Effector memory CD4-positive, alpha-beta T cell (primary cell): ENCODE results near the gene SCAMP2.

Source experiments
- DNase-seq, 3 donors: peaks; one replicate each; pipeline ENCODE4 v3.0.0-alpha.2; 2020
- H3K27ac ChIP-seq: 2 replicates; pipeline ENCODE4 v1.7.0; 2013; ENCODE audit warnings: mild to moderate bottlenecking, low read length, moderate library complexity; ENCODE audit not compliant: insufficient read depth, poor library complexity, severe bottlenecking
- H3K27me3 ChIP-seq: replicated peaks from 2 replicates; pipeline ENCODE4 v1.7.0; 2013; ENCODE audit warnings: mild to moderate bottlenecking, low read length; ENCODE audit not compliant: insufficient read depth, control insufficient read depth, poor library complexity, severe bottlenecking
- H3K36me3 ChIP-seq: 2 replicates; pipeline ENCODE4 v1.7.0; 2013; ENCODE audit warnings: mild to moderate bottlenecking, low read length, moderate library complexity; ENCODE audit not compliant: control insufficient read depth, insufficient read depth
- H3K4me1 ChIP-seq: 2 replicates; pipeline ENCODE4 v1.7.0; 2013; ENCODE audit warnings: low read length, mild to moderate bottlenecking; ENCODE audit not compliant: control insufficient read depth, insufficient read depth, poor library complexity, severe bottlenecking
- H3K4me3 ChIP-seq: 2 replicates; pipeline ENCODE4 v1.7.0; 2013; ENCODE audit warnings: low read length, low read depth, mild to moderate bottlenecking; ENCODE audit not compliant: insufficient read depth, poor library complexity, severe bottlenecking
- H3K9me3 ChIP-seq: 2 replicates; pipeline ENCODE4 v1.7.0; 2013; ENCODE audit warnings: mild to moderate bottlenecking, low read length, moderate library complexity; ENCODE audit not compliant: control insufficient read depth

The SCAMP2 gene

GRCh38 chr15:74799856-74800558 is 73.2 kb downstream of the SCAMP2 start:
- Histone ChIP-seq H3K27ac (peak overlapping the region; percentile 90), H3K4me3 (no peak overlapping the region), H3K36me3 (peaks cover 68% of the 10 kb centered on the region), H3K27me3 (no peaks in the 10 kb centered on the region), H3K9me3 (no peaks in the 10 kb centered on the region), H3K4me1 (peaks cover 50% of the 10 kb centered on the region)
- peak; percentile 79 to 85 (median 84) for DNase-seq

- DNase-seq, result no peak
- Histone ChIP-seq H3K36me3 (peaks cover 70% of the 10 kb centered on the region), H3K4me3 (no peak overlapping the region), H3K9me3 (no peaks in the 10 kb centered on the region), H3K27ac (peak overlapping the region; percentile 90), H3K27me3 (no peaks in the 10 kb centered on the region), H3K4me1 (peaks cover 56% of the 10 kb centered on the region)
These were observed 73.8 kb downstream of the SCAMP2 start for GRCh38 chr15:74799255-74799855.

GRCh38 chr15:74798388-74799254 is 74.5 kb downstream of the SCAMP2 start:
- Histone ChIP-seq H3K4me1 (peaks cover 62% of the 10 kb centered on the region), H3K27ac (peak overlapping the region; percentile 90), H3K27me3 (no peaks in the 10 kb centered on the region), H3K36me3 (peaks cover 62% of the 10 kb centered on the region), H3K9me3 (no peaks in the 10 kb centered on the region), H3K4me3 (no peak overlapping the region)
- no peak for DNase-seq

GRCh38 chr15:74795966-74796625 is 77.1 kb downstream of the SCAMP2 start:
- Histone ChIP-seq H3K4me1 (peaks cover 88% of the 10 kb centered on the region), H3K27ac (peak overlapping the region; percentile 90), H3K4me3 (no peak overlapping the region), H3K9me3 (no peaks in the 10 kb centered on the region), H3K27me3 (no peaks in the 10 kb centered on the region), H3K36me3 (peaks cover 37% of the 10 kb centered on the region)
- DNase-seq, result peak in 1 of 3 donors; percentile 43

GRCh38 chr15:74794970-74795349 is 78.2 kb downstream of the SCAMP2 start:
- DNase-seq, result no peak
- Histone ChIP-seq H3K9me3 (no peaks in the 10 kb centered on the region), H3K4me3 (no peak overlapping the region), H3K36me3 (peaks cover 26% of the 10 kb centered on the region), H3K4me1 (peaks cover 97% of the 10 kb centered on the region), H3K27ac (peak overlapping the region; percentile 90), H3K27me3 (no peaks in the 10 kb centered on the region)

- Histone ChIP-seq H3K4me1 (peaks cover 97% of the 10 kb centered on the region), H3K27ac (peak overlapping the region; percentile 90), H3K4me3 (no peak overlapping the region), H3K36me3 (peaks cover 20% of the 10 kb centered on the region), H3K9me3 (no peaks in the 10 kb centered on the region), H3K27me3 (no peaks in the 10 kb centered on the region)
- DNase-seq, result no peak
These were observed 78.8 kb downstream of the SCAMP2 start for GRCh38 chr15:74794248-74794969.
